HUES64 (cell line): ENCODE results near the gene SCO1. TPM values are rescaled to one million over a fixed set of nuclear protein-coding genes. Genes with fewer than 3 reads are reported as not detected.

Source experiments
- H3K27ac ChIP-seq: 2 replicates; pipeline ENCODE4 v1.7.0; 2013; ENCODE audit warnings: low read depth, low read length, inconsistent platforms
- H3K27me3 ChIP-seq: 2 replicates; pipeline ENCODE4 v1.6.1; 2013; ENCODE audit warnings: mild to moderate bottlenecking, low read length; ENCODE audit not compliant: insufficient read depth
- H3K36me3 ChIP-seq: 2 replicates; pipeline ENCODE4 v1.6.1; 2013; ENCODE audit warnings: mild to moderate bottlenecking, low read length; ENCODE audit not compliant: insufficient read depth
- H3K4me1 ChIP-seq: 2 replicates; pipeline ENCODE4 v1.6.1; 2013; ENCODE audit warnings: mild to moderate bottlenecking, low read length, moderate library complexity; ENCODE audit not compliant: insufficient read depth
- H3K4me3 ChIP-seq: 2 replicates; pipeline ENCODE4 v1.5.1; 2013; ENCODE audit warnings: mild to moderate bottlenecking, low read length, moderate library complexity
- H3K9ac ChIP-seq: 2 replicates; pipeline ENCODE4 v1.6.1; 2013; ENCODE audit warnings: mild to moderate bottlenecking, low read depth, low read length
- H3K9me3 ChIP-seq: 2 replicates; pipeline ENCODE4 v1.6.1; 2013; ENCODE audit warnings: low read depth, low read length; ENCODE audit not compliant: insufficient read depth
- WGBS: fragments of 150-250, 120-280 bp; methylation state at CpG from one replicate; pipeline ENCODE4 v1.1.7; 2013; ENCODE audit warnings: missing lambda C conversion rate; 5-methylcytosine and 5-hydroxymethylcytosine counted together
- polyA plus RNA-seq, 2 experiments: library from polyadenylated mRNA; stranded (reverse); fragments of 50-300 nt; gene quantifications; one replicate each; pipeline ENCODE4 v1.2.3, GENCODE V29; 2013

The SCO1 gene
- 38.6 TPM for polyA plus RNA-seq (2013, experiment 1 of 2)
- polyA plus RNA-seq (2013, experiment 2 of 2) = 34.6 TPM

GRCh38 chr17:10697092-10698081, at the start of gene SCO1, which contains the start of gene ADPRM:
Gene SCO1 (minus strand): TSS chr17:10697533. CDS start chr17:10697507, 26 bp downstream.
Gene ADPRM (plus strand): TSS chr17:10697594. CDS start chr17:10704927, 7,333 bp downstream.
- no peaks in the 10 kb centered on the region for H3K9me3 ChIP-seq
- peaks cover 34% of the 10 kb centered on the region for H3K36me3 ChIP-seq
- under 1% methylated on average over 84 of the region's 84 CpGs for WGBS
- H3K27me3 ChIP-seq = no peaks in the 10 kb centered on the region
- H3K4me3 ChIP-seq = peak within 1 kb of the TSS; percentile 96
- peak within 1 kb of the TSS; percentile 83 for H3K27ac ChIP-seq
- H3K9ac ChIP-seq = peak within 1 kb of the TSS; percentile 89
- peaks cover 5% of the 10 kb centered on the region for H3K4me1 ChIP-seq

DNA sequence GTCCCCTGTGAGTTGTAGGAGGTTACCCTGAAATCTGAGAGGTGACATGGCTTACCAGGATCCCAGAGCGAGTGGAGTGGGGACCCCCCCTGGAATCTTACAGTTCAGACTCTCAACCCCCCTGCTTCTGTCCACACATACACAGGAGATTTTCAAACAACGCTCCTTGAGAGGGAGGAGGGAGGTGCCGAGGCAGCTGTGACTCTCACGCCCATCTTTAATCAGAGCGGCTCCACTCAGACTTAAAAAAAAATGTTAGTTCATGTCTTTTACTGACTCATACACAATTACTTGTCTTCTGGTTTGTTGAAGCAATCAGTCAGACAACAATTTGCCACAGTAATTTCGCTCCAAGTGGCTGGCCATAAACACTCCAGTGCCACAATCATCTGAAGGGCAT, 47.9 kb upstream of the SCO1 start:
- Histone ChIP-seq H3K4me3 (no peak overlapping the region), H3K9ac (no peak overlapping the region)

DNA sequence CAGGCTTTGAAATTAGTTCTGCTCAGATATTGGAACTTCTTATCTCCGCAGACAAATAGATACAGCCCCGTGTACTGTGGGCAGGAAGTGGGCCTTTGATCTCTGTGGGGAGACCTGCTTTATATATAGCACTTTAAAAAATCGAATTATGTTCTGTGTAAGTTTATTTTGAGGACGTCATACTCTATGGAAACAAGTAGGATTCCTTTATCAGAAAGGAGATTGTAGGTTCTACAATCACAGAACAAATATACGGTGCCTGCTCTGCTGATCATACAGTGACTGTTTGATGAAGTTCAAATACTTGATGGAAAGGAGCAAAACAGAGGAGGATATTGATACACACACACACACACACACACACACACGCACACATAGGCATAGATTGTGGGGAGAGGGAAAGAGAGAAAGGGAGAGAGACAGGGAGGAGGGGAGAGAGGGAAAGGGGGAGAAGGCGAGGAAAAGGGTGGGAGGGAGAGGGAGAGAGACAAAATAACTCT, 47.2 kb upstream of the SCO1 start:
- Histone ChIP-seq H3K36me3 (no peaks in the 10 kb centered on the region), H3K4me3 (no peak overlapping the region), H3K9ac (no peak overlapping the region), H3K9me3 (no peaks in the 10 kb centered on the region), H3K27ac (no peak overlapping the region), H3K4me1 (peaks cover 14% of the 10 kb centered on the region; the same call in 1 of the 2 replicates), H3K27me3 (no peaks in the 10 kb centered on the region)
- WGBS = 87% methylated on average over 5 of the region's 7 CpGs

More for the DNA sequence above, 47.9 kb upstream of the SCO1 start:
- Histone ChIP-seq H3K27ac (no peak overlapping the region), H3K4me1 (peaks cover 14% of the 10 kb centered on the region; the same call in 1 of the 2 replicates), H3K9me3 (no peaks in the 10 kb centered on the region), H3K36me3 (no peaks in the 10 kb centered on the region), H3K27me3 (no peaks in the 10 kb centered on the region)
- 89% methylated on average over 5 of the region's 6 CpGs for WGBS

- H3K9ac ChIP-seq = no peak overlapping the region
- 94% methylated on average over 7 of the region's 8 CpGs for WGBS
- H3K27me3 ChIP-seq = no peaks in the 10 kb centered on the region
- no peaks in the 10 kb centered on the region for H3K36me3 ChIP-seq
- 0 out of 2 replicates have a peak, but pooled peaks cover 8% of the 10 kb centered on the region for H3K4me1 ChIP-seq
- no peak overlapping the region for H3K4me3 ChIP-seq
- no peak overlapping the region for H3K27ac ChIP-seq
- no peaks in the 10 kb centered on the region for H3K9me3 ChIP-seq
Measured at GRCh38 chr17:10743316-10744009, 46.1 kb upstream of the SCO1 start.

- no peak overlapping the region for H3K9ac ChIP-seq
- H3K4me1 ChIP-seq = no peaks in the 10 kb centered on the region
- WGBS = 93% methylated on average over 5 of the region's 6 CpGs
Measured at GRCh38 chr17:10742431-10742830, 45.1 kb upstream of the SCO1 start.

GRCh38 chr17:10741416-10742135, 44.2 kb upstream of the SCO1 start:
- Histone ChIP-seq H3K4me1 (no peaks in the 10 kb centered on the region), H3K9ac (no peak overlapping the region), H3K4me3 (no peak overlapping the region), H3K27me3 (no peaks in the 10 kb centered on the region), H3K9me3 (no peaks in the 10 kb centered on the region), H3K27ac (no peak overlapping the region), H3K36me3 (no peaks in the 10 kb centered on the region)
- WGBS = 92% methylated on average over 10 of the region's 10 CpGs

More at GRCh38 chr17:10742431-10742830, 45.1 kb upstream of the SCO1 start:
- no peak overlapping the region for H3K4me3 ChIP-seq
- no peak overlapping the region for H3K27ac ChIP-seq
- H3K27me3 ChIP-seq = no peaks in the 10 kb centered on the region
- H3K36me3 ChIP-seq = no peaks in the 10 kb centered on the region
- no peaks in the 10 kb centered on the region for H3K9me3 ChIP-seq

DNA sequence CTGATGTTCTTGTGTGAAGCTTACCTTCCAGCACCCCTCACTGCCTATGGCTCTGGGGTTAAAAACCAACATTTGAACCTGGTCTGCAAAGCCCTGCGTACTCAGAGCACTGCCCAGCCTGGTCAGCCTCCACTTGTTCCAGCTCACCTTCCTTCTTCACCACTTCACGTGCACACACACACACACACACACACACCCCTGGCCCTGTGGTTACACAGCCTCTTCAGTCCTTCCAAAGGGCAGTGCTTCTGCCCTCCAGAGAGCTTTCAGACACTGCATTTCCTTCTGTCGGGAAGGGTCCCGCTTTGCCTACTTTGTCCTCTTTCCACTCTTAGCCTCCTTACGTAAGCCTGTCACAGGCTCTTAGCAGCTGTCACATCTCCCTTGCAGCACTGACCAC, 42.1 kb upstream of the SCO1 start:
- 86% methylated on average over 5 of the region's 5 CpGs for WGBS
- H3K9ac ChIP-seq = no peak overlapping the region
- no peaks in the 10 kb centered on the region for H3K9me3 ChIP-seq
- H3K4me3 ChIP-seq = no peak overlapping the region
- no peaks in the 10 kb centered on the region for H3K36me3 ChIP-seq
- H3K4me1 ChIP-seq = no peaks in the 10 kb centered on the region
- no peaks in the 10 kb centered on the region for H3K27me3 ChIP-seq
- H3K27ac ChIP-seq = no peak overlapping the region

DNA sequence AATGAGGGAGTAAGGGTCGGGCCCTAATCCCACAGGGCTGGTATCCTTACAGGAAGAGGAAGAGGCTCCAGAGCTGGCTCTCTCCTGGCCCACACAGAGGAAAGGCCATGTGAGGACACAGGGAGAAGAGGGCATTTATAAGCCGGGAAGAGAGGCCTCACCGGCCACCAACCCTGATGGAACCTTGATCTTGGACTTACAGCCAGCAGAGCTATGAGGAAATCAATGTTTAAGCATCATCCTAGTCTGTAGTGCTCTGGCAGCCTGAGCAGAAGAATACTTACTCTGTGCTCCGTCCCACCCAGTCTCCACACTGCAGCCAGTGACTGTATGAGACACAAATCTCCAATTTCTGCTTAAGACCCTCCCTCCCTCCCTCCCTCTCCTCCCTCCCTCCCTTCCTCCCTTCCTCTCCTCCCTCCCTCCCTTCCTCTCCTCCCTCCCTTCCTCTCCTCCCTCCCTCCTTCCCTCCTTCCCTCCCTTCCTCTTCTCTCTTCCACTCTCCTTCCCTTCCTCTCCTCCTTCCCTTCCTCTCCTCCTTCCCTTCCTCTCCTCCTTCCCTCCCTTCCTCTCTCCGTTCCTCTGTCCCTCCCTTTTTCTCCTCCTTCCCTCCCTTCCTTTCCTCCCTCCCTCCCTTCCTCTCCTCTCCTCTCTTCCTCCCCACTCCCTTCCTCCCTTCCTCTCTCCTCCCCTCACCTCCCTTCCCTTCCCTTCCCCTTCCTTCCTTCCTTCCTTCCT, 41.4 kb upstream of the SCO1 start:
- 81% methylated on average over 5 of the region's 5 CpGs for WGBS
- no peak overlapping the region for H3K4me3 ChIP-seq
- H3K9ac ChIP-seq = no peak overlapping the region
- no peaks in the 10 kb centered on the region for H3K27me3 ChIP-seq
- no peaks in the 10 kb centered on the region for H3K4me1 ChIP-seq
- H3K27ac ChIP-seq = no peak overlapping the region
- no peaks in the 10 kb centered on the region for H3K9me3 ChIP-seq
- H3K36me3 ChIP-seq = no peaks in the 10 kb centered on the region

DNA sequence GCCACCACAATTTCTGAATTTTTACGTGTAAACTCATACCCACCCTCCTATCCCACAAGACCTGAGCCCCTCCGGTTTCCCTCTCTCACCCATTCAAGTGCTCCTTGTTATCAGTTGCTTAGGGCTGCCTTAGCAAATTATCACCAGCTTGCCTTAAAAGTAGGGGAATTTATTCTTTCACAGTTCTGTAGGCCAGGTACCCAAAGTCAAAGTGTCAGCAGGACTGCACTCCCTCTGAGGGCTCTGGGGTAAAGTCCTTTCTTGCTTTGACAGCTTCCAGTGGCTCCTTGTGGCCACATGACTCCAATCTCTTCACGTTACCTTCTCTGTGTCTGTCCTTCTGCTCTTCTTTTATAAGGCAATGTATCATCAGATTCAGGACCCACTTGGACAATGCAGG, 40.4 kb upstream of the SCO1 start:
- Histone ChIP-seq H3K36me3 (no peaks in the 10 kb centered on the region), H3K4me1 (peaks cover 6% of the 10 kb centered on the region; the same call in 1 of the 2 replicates), H3K9ac (no peak overlapping the region), H3K27ac (no peak overlapping the region), H3K4me3 (no peak overlapping the region), H3K9me3 (no peaks in the 10 kb centered on the region), H3K27me3 (no peaks in the 10 kb centered on the region)
- 93% methylated on average over 3 of the region's 3 CpGs for WGBS

DNA sequence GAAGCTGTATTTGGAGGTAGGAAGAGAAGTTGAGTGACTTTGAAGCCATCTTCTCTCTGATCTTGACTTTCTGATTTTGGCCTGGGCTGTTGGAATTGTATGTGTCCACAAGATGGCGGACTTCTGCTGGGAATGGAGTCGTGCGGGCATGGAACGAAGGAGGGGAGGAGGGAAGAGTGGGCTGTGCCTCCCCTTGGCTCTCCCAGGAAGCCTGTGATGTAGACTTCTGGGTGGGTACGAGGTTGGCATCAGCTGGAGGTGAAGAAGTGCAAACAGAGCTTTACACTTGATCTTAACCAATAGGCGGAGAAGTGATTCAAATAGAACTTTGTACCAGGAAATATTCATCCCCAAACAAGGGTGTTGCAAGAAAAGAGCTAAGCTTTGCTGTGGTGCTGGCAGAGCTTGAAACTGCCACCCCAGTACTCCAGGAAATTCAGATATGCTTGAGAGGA, 39.9 kb upstream of the SCO1 start:
- no peaks in the 10 kb centered on the region for H3K36me3 ChIP-seq
- no peaks in the 10 kb centered on the region for H3K9me3 ChIP-seq
- H3K9ac ChIP-seq = no peak overlapping the region
- H3K4me3 ChIP-seq = no peak overlapping the region
- H3K27me3 ChIP-seq = no peaks in the 10 kb centered on the region
- H3K27ac ChIP-seq = no peak overlapping the region
- 21% methylated on average over 5 of the region's 6 CpGs for WGBS
- H3K4me1 ChIP-seq = peaks cover 7% of the 10 kb centered on the region; the same call in 1 of the 2 replicates
